H1 (cell line): ENCODE measurements around the gene ATP6V0D1. TPM values are rescaled to one million over a fixed set of nuclear protein-coding genes. Genes with fewer than 3 reads are reported as not detected.

Experiments used
- CTCF ChIA-PET: fragments of 300-600 bp; sonication (Branson Sonifier 250); formaldehyde crosslinking; loops from one replicate; lab custom pipeline; 2021; ENCODE audit not compliant: partially characterized antibody; lab: Charles Lee
- POLR2A ChIA-PET: fragments of 300-600 bp; sonication (Branson Sonifier 250); formaldehyde crosslinking; loops from one replicate; lab custom pipeline; 2021; ENCODE audit warnings: inconsistent platforms; ENCODE audit not compliant: partially characterized antibody; lab: Charles Lee
- DNase-seq, 2 experiments: peaks; one replicate each; pipeline versions ENCODE4 v3.0.0 to v3.0.0-alpha.2; 2010 to 2022; ENCODE audit warnings: low spot score in 2 of 2, low read depth in 1 of 2, mixed read lengths in 1 of 2
- FAIRE-seq: peaks from 2 replicates; lab custom pipeline; 2011; peaks lifted over from hg19 to GRCh38; lab: Jason Lieb, UNC
- H2AFZ ChIP-seq: 2 replicates; pipeline ENCODE4 v1.8.1; 2012; ENCODE audit warnings: low read length, inconsistent platforms
- H2AK5ac ChIP-seq: 2 replicates; pipeline ENCODE4 v1.6.1; 2013; ENCODE audit warnings: low read depth, low read length
- H2BK120ac ChIP-seq: replicated peaks from 2 replicates; pipeline ENCODE3; 2013; ENCODE audit warnings: low read depth, low read length, inconsistent platforms
- H2BK12ac ChIP-seq: 2 replicates; pipeline ENCODE4 v1.6.1; 2013; ENCODE audit warnings: low read depth, low read length
- H2BK15ac ChIP-seq: 2 replicates; pipeline ENCODE4 v1.6.1; 2013; ENCODE audit warnings: low read length
- H2BK20ac ChIP-seq: 2 replicates; pipeline ENCODE4 v1.6.1; 2013; ENCODE audit warnings: low read length
- H2BK5ac ChIP-seq: 2 replicates; pipeline ENCODE4 v1.6.1; 2013; ENCODE audit warnings: low read depth, low read length
- H3K14ac ChIP-seq: 2 replicates; pipeline ENCODE4 v1.6.1; 2013; ENCODE audit warnings: inconsistent platforms; ENCODE audit not compliant: insufficient read length
- H3K18ac ChIP-seq: 2 replicates; pipeline ENCODE4 v1.6.1; 2013; ENCODE audit warnings: low read length; ENCODE audit errors: extremely low read depth
- H3K23ac ChIP-seq: 2 replicates; pipeline ENCODE4 v1.6.1; 2013; ENCODE audit warnings: inconsistent platforms; ENCODE audit not compliant: insufficient read length
- H3K23me2 ChIP-seq: 2 replicates; pipeline ENCODE4 v1.6.1; 2013; ENCODE audit warnings: low read depth, low read length
- H3K27ac ChIP-seq: 2 replicates; pipeline ENCODE4 v1.6.1; 2011; ENCODE audit warnings: low read depth, low read length, inconsistent platforms
- H3K27me3 ChIP-seq, 4 experiments: replicated peaks in 1 of 4; 1 replicate in 1 of 4; 2 replicates in 3 of 4; pipeline versions ENCODE4 v1.6.1 to v1.8.1; 2011 to 2013; ENCODE audit warnings: low read length in 3 of 4, mild to moderate bottlenecking in 3 of 4, inconsistent platforms in 2 of 4, mixed read lengths in 2 of 4, moderate library complexity in 1 of 4; ENCODE audit not compliant: control insufficient read depth in 3 of 4, insufficient read depth in 3 of 4; ENCODE audit errors: extremely low read depth in 1 of 4
- H3K36me3 ChIP-seq, 4 experiments: 2 replicates each; pipeline versions ENCODE4 v1.6.1 to v1.8.1; 2011 to 2013; ENCODE audit warnings: mild to moderate bottlenecking in 4 of 4, low read length in 3 of 4, moderate library complexity in 2 of 4, control low read depth in 1 of 4, inconsistent platforms in 1 of 4; ENCODE audit not compliant: insufficient read depth in 4 of 4, control insufficient read depth in 2 of 4
- H3K4ac ChIP-seq: replicated peaks from 2 replicates; pipeline ENCODE3; 2013; ENCODE audit warnings: low read length, low read depth, mixed read lengths, inconsistent platforms; ENCODE audit not compliant: insufficient read length
- H3K4me1 ChIP-seq, 4 experiments: replicated peaks in 1 of 4; 1 replicate in 1 of 4; 2 replicates in 3 of 4; pipeline versions ENCODE4 v1.6.1 to v1.8.1; 2011 to 2013; ENCODE audit warnings: low read length in 3 of 4, inconsistent platforms in 2 of 4, mixed read lengths in 1 of 4; ENCODE audit not compliant: insufficient read depth in 4 of 4, control insufficient read depth in 3 of 4
- H3K4me2 ChIP-seq, 2 experiments: 2 replicates each; pipeline versions ENCODE4 v1.6.1 to v1.8.1; 2011 to 2013; ENCODE audit warnings: low read depth in 2 of 2, low read length in 2 of 2, control low read depth in 1 of 2, inconsistent platforms in 1 of 2, mild to moderate bottlenecking in 1 of 2; ENCODE audit not compliant: insufficient read depth in 1 of 2
- H3K4me3 ChIP-seq, 4 experiments: fragments of 200-600, 300-600 bp in 1 of 4; sonication (generic), shearing (Covaris generic), sonication (Bioruptor Twin) in 1 of 4; 2 replicates each; pipeline versions ENCODE4 v1.5.1 to v1.8.1; 2011 to 2016; ENCODE audit warnings: low read length in 4 of 4, low read depth in 3 of 4, control low read depth in 2 of 4, inconsistent platforms in 2 of 4, mild to moderate bottlenecking in 2 of 4, mixed read lengths in 1 of 4, moderate library complexity in 1 of 4; ENCODE audit not compliant: insufficient read depth in 2 of 4; ENCODE audit errors: extremely low read depth in 1 of 4
- H3K56ac ChIP-seq: replicated peaks from 2 replicates; pipeline ENCODE3; 2013; ENCODE audit warnings: low read depth, mild to moderate bottlenecking, mixed read lengths, low read length, inconsistent platforms; ENCODE audit not compliant: insufficient read length
- H3K79me1 ChIP-seq: 2 replicates; pipeline ENCODE4 v1.6.1; 2013; ENCODE audit warnings: low read depth, low read length, control low read depth
- H3K79me2 ChIP-seq, 2 experiments: 2 replicates each; pipeline versions ENCODE4 v1.6.1 to v1.8.1; 2012 to 2013; ENCODE audit warnings: low read length in 2 of 2, mild to moderate bottlenecking in 2 of 2, inconsistent platforms in 1 of 2; ENCODE audit not compliant: insufficient read depth in 2 of 2, control insufficient read depth in 1 of 2
- H3K9ac ChIP-seq, 4 experiments: replicated peaks in 1 of 4; 1 replicate in 1 of 4; 2 replicates in 3 of 4; pipeline versions ENCODE4 v1.6.1 to v1.8.1; 2011 to 2013; ENCODE audit warnings: low read depth in 3 of 4, low read length in 3 of 4, control low read depth in 2 of 4, mild to moderate bottlenecking in 2 of 4, moderate library complexity in 2 of 4, inconsistent platforms in 1 of 4; ENCODE audit errors: extremely low read depth in 1 of 4
- H3K9me3 ChIP-seq, 2 experiments: 2 replicates each; pipeline versions ENCODE4 v1.6.1 to v1.8.1; 2012 to 2013; ENCODE audit warnings: mild to moderate bottlenecking in 2 of 2, moderate library complexity in 2 of 2, control low read depth in 1 of 2, inconsistent platforms in 1 of 2, low read depth in 1 of 2, low read length in 1 of 2, mixed read lengths in 1 of 2; ENCODE audit not compliant: insufficient read depth in 2 of 2
- H4K20me1 ChIP-seq, 2 experiments: replicated peaks in 1 of 2; 2 replicates each; pipeline versions ENCODE3 to v1.8.1; 2011 to 2013; ENCODE audit warnings: inconsistent platforms in 2 of 2, low read length in 2 of 2, mild to moderate bottlenecking in 1 of 2; ENCODE audit not compliant: insufficient read depth in 2 of 2, control insufficient read depth in 1 of 2
- H4K5ac ChIP-seq: 2 replicates; pipeline ENCODE4 v1.6.1; 2013; ENCODE audit warnings: low read length, low read depth, mixed read lengths, inconsistent platforms; ENCODE audit not compliant: insufficient read length
- H4K8ac ChIP-seq: 2 replicates; pipeline ENCODE4 v1.8.0; 2013; ENCODE audit warnings: mild to moderate bottlenecking, moderate library complexity, low read length, inconsistent platforms; ENCODE audit not compliant: insufficient read depth; ENCODE audit errors: extremely low read depth
- H4K91ac ChIP-seq: replicated peaks from 2 replicates; pipeline ENCODE3; 2013; ENCODE audit warnings: low read length, mixed read lengths, inconsistent platforms; ENCODE audit not compliant: insufficient read length
- SIRT6 ChIP-seq: IDR thresholded peaks from one replicate; pipeline ENCODE4 v1.7.1; 2012; ENCODE audit warnings: low read length, inconsistent platforms
- SUZ12 ChIP-seq: fragments of 200-600 bp; sonication (generic); IDR thresholded peaks from 2 replicates; pipeline ENCODE4 v1.6.1; 2012; ENCODE audit warnings: mild to moderate bottlenecking, inconsistent platforms, low read length, moderate library complexity, mixed read lengths
- WGBS, 2 experiments: shearing (Covaris generic) in 1 of 2; methylation state at CpG; one replicate each; pipeline versions ENCODE4 v1.1.6 to v1.1.7; 2013 to 2015; ENCODE audit warnings: low lambda C conversion rate in 2 of 2, mixed read lengths in 2 of 2, inconsistent platforms in 1 of 2, low coverage in 1 of 2, missing lambda C conversion rate in 1 of 2; ENCODE audit not compliant: insufficient replicate concordance in 2 of 2, insufficient coverage in 1 of 2, insufficient read length in 1 of 2; ENCODE audit errors: extremely low coverage in 1 of 2, missing lambda C conversion rate in 1 of 2; 5-methylcytosine and 5-hydroxymethylcytosine counted together
- polyA plus RNA-seq, 7 experiments: library from polyadenylated mRNA; depleted of rRNA in 3 of 7; stranded (reverse) in 5 of 7; unstranded in 2 of 7; fragments of >200 nt in 5 of 7; fragments of 200-250 nt in 2 of 7; gene quantifications; 1 replicate in 5 of 7; 2 replicates in 1 of 7; 4 replicates in 1 of 7; pipeline versions ENCODE4 v1.2.1 to v1.2.3, GENCODE V29; 2011 to 2013; ENCODE audit warnings: missing spikeins in 2 of 7, mixed read lengths in 2 of 7
- total RNA-seq: library from RNA; stranded (reverse); fragmentation: NEBNext Ultra II Directional; extraction: Animal tissue kit (Norgen Biotek cat#: 25700); gene quantifications from 2 replicates; pipeline ENCODE4 v1.2.1, GENCODE V29; 2021

The ATP6V0D1 gene
- total and polyA plus RNA-seq, 2 of the 8 experiments (the other 6 are each of a cell fraction or from before 2014, with no cell fraction given) = 47.3 to 134 TPM

DNA sequence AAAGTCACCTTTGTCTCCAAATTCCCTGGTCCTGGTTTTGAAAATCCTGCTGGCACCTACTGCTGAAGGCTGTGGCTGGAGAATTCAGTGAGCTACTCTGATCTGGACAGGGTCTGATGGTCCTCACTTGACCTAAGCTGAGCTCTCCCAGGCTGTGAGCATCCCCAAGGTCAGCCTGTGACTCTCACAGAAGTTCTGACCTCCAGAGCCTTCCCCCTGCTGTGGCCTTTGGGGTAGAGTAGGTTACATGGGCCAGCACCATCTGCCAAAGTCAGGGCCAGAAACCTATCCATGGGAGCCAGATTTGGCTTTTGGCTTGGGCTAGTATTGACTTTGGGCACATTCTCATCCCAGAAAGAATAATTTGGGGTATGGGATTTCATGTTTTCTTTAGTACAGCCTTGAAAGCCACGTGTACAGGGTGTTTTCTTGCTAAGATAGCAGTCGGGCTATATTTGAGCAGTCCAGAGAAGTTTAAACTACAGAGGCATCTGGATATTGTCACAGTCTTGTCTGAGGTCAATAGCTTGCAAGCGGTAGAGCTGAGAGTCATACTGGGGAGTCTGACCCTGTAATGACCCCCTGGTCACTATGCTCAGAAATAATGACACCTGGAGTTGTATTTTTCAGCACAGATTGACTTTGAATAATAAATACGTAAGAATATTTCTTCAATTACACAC is 8.6 kb upstream of the ATP6V0D1 start:
- ChIA-PET CTCF (interaction anchor here (1.1 to 21.5 kb wide), 10 partner anchors 7 to 90 kb away, joined by 3 to 335 read pairs (median 7); partner anchors contain the start of genes AGRP and ATP6V0D1), POLR2A (interaction anchor here (0.6 to 1.3 kb wide), 4 partner anchors 9 to 57 kb away, joined by 3 read pairs; partner anchors contain the start of gene ATP6V0D1)
- Histone ChIP-seq H4K20me1 (peaks cover 8 to 10% of the 10 kb centered on the region in 2 experiments), H3K79me2 (no peaks in the 10 kb centered on the region), H2AFZ (no peak overlapping the region), H3K56ac (no peak overlapping the region), H3K79me1 (no peaks in the 10 kb centered on the region), H3K4ac (no peak overlapping the region), H3K4me1 (peaks cover 0 to 7% (median 4%) of the 10 kb centered on the region in 4 experiments; a peak in 5 of 7 replicates), H4K91ac (no peak overlapping the region), H2AK5ac (no peak overlapping the region), H3K36me3 (no peaks in the 10 kb centered on the region; a peak in 1 of 8 replicates), H2BK120ac (no peak overlapping the region), H3K4me3 (peak overlapping the region in 1 of 4 experiments; percentile 43; a peak in 1 of 8 replicates), H3K23me2 (no peaks in the 10 kb centered on the region), H3K27ac (no peak overlapping the region), H3K27me3 (peaks cover 48 to 76% (median 63%) of the 10 kb centered on the region in 4 experiments), H4K8ac (no peak overlapping the region), H2BK5ac (no peak overlapping the region), H3K18ac (no peak overlapping the region; the same call in 1 of the 2 replicates), H4K5ac (no peak overlapping the region), H3K14ac (no peak overlapping the region), H2BK15ac (no peak overlapping the region), H3K4me2 (peak overlapping the region; percentile 35 to 59; a peak in 3 of 4 replicates), H2BK12ac (no peak overlapping the region), H3K9me3 (peaks cover 5 to 7% of the 10 kb centered on the region in 2 experiments; a peak in 1 of 4 replicates), H3K23ac (no peak overlapping the region), H2BK20ac (no peak overlapping the region), H3K9ac (peak overlapping the region in 1 of 4 experiments; percentile 7; a peak in 2 of 7 replicates)
- DNase-seq = no peak
- TF ChIP-seq SIRT6 (no peak), SUZ12 (0 out of 2 replicates have a peak, but pooled peaks have one; percentile 5)
- FAIRE-seq = no peak
- WGBS, 2 experiments = 74% methylated on average over 4 of the region's 4 CpGs; no CpG with 5 or more reads in 1 of the 2 experiments
